Lung (tissue), 12 donors: ENCODE data around the gene SPEM1. TPM values are rescaled to one million over a fixed set of nuclear protein-coding genes. Genes with fewer than 3 reads are reported as not detected.

Source experiments
- ATAC-seq: fragments of 200-7000 bp; cut with Tn5 transposase; one replicate; pipeline ENCODE4 v1.9.1; 2020; ENCODE audit warnings: moderate number of reproducible peaks; ENCODE audit not compliant: insufficient read depth, low FRiP score
- DNase-seq, 3 donors: peaks; one replicate each; pipeline ENCODE4 v3.0.0-alpha.2; 2013 to 2017
- H3K27ac ChIP-seq, 2 donors: one replicate each; pipeline ENCODE4 v1.5.1; 2013; ENCODE audit warnings: mild to moderate bottlenecking in 2 of 2, moderate library complexity in 2 of 2, control low read depth in 1 of 2, inconsistent platforms in 1 of 2, low read depth in 1 of 2, low read length in 1 of 2
- H3K27me3 ChIP-seq, 3 donors: one replicate each; pipeline ENCODE4 v1.5.1; 2013; ENCODE audit warnings: low read length in 2 of 3; ENCODE audit not compliant: control insufficient read depth in 3 of 3, insufficient read depth in 3 of 3
- H3K36me3 ChIP-seq, 4 donors: one replicate each; pipeline ENCODE4 v1.5.1; 2013; ENCODE audit warnings: low read length in 4 of 4, mild to moderate bottlenecking in 1 of 4, moderate library complexity in 1 of 4; ENCODE audit not compliant: control insufficient read depth in 4 of 4, insufficient read depth in 4 of 4
- H3K4me1 ChIP-seq, 5 donors: one replicate each; pipeline ENCODE4 v1.5.1; 2013; ENCODE audit warnings: low read length in 5 of 5, mild to moderate bottlenecking in 2 of 5, moderate library complexity in 1 of 5; ENCODE audit not compliant: control insufficient read depth in 5 of 5, insufficient read depth in 5 of 5
- H3K4me3 ChIP-seq: one replicate; pipeline ENCODE4 v1.5.1; 2013; ENCODE audit warnings: mild to moderate bottlenecking, control low read depth, moderate library complexity
- H3K9ac ChIP-seq, 2 donors: one replicate each; pipeline ENCODE4 v1.5.1; 2013; ENCODE audit warnings: low read length in 2 of 2, control low read depth in 1 of 2; ENCODE audit not compliant: insufficient read depth in 1 of 2
- H3K9me3 ChIP-seq, 4 donors: one replicate each; pipeline ENCODE4 v1.5.1; 2013; ENCODE audit warnings: low read length in 3 of 4, mild to moderate bottlenecking in 1 of 4, moderate library complexity in 1 of 4; ENCODE audit not compliant: control insufficient read depth in 4 of 4, insufficient read depth in 3 of 4
- WGBS, 2 donors: extraction: QIAGEN DNeasy Blood & Tissue Kit; methylation state at CpG; one replicate each; pipeline ENCODE4 v1.1.7; 2013; 5-methylcytosine and 5-hydroxymethylcytosine counted together
- polyA plus RNA-seq, 2 donors: library from polyadenylated mRNA; stranded (reverse); fragments of 200-250 nt; gene quantifications; one replicate each; pipeline ENCODE4 v1.2.1, GENCODE V29; 2013
- total RNA-seq, 2 donors: library from RNA; depleted of rRNA in 1 of 2; stranded (reverse); fragments of >200 nt in 1 of 2; gene quantifications; one replicate each; pipeline ENCODE4 v1.2.1, GENCODE V29; 2014 to 2021
- TF ChIP-seq, protein P1 (sequence below): IDR thresholded peaks from 2 replicates; pipeline ENCODE4 v1.5.1; 2012; ENCODE audit warnings: mild to moderate bottlenecking; ENCODE audit errors: control extremely low read depth, extremely low read depth
- donor health status: control.
- donor health status: control.
- donor health status: Bipolar disorder and iron deficiency.
- donor health status: healthy.
- donor health status: DM: yes; HTN: yes; CAD: no.

Gene SPEM1
- total and polyA plus RNA-seq, 4 donors: not detected

GRCh38 chr17:7426203-7426863, 6.2 kb downstream of the SPEM1 start:
- no peaks in the 10 kb centered on the region for H3K27me3 ChIP-seq
- no peak overlapping the region for H3K4me3 ChIP-seq
- no peaks in the 10 kb centered on the region for H3K36me3 ChIP-seq
- no peak for ATAC-seq
- no peaks in the 10 kb centered on the region for H3K4me1 ChIP-seq
- no peak for DNase-seq
- TF ChIP-seq, protein P1, sequence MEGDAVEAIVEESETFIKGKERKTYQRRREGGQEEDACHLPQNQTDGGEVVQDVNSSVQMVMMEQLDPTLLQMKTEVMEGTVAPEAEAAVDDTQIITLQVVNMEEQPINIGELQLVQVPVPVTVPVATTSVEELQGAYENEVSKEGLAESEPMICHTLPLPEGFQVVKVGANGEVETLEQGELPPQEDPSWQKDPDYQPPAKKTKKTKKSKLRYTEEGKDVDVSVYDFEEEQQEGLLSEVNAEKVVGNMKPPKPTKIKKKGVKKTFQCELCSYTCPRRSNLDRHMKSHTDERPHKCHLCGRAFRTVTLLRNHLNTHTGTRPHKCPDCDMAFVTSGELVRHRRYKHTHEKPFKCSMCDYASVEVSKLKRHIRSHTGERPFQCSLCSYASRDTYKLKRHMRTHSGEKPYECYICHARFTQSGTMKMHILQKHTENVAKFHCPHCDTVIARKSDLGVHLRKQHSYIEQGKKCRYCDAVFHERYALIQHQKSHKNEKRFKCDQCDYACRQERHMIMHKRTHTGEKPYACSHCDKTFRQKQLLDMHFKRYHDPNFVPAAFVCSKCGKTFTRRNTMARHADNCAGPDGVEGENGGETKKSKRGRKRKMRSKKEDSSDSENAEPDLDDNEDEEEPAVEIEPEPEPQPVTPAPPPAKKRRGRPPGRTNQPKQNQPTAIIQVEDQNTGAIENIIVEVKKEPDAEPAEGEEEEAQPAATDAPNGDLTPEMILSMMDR: no peak
- H3K9ac ChIP-seq: no peak overlapping the region
- no peaks in the 10 kb centered on the region for H3K9me3 ChIP-seq
- H3K27ac ChIP-seq: no peak overlapping the region
- WGBS, 2 donors: 93 to 96% methylated on average over 33 of the region's 33 CpGs

DNA sequence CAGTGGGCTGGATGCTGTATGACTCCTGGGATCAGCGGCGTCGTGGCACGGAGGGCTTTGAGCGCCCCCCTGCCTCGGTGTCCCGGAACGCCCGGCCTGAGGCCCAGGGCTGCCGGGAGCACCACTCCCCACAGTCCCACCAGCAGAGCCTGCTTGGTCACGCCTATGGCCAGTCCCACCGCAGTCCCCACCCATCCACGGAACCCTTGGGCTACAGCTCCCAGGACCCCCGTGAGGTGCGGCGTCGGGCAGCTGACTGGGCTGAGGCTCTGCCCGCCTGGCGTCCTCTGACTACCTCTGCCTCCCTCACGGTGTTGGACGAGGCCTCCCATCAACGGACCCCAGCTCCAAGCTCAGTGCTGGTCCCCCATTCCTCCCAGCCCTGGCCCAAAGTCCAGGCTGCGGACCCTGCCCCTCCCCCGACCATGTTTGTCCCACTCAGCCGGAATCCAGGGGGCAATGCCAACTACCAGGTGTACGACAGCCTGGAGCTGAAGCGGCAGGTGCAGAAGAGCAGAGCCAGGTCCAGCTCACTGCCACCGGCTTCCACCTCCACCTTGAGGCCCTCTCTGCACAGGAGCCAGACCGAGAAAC, 6.9 kb downstream of the SPEM1 start:
- ATAC-seq: no peak
- Histone ChIP-seq H3K36me3 (no peaks in the 10 kb centered on the region), H3K27ac (no peak overlapping the region), H3K9me3 (no peaks in the 10 kb centered on the region), H3K4me3 (no peak overlapping the region), H3K9ac (no peak overlapping the region), H3K27me3 (no peaks in the 10 kb centered on the region), H3K4me1 (no peaks in the 10 kb centered on the region)
- WGBS, 2 donors: 94% methylated on average over 29 of the region's 29 CpGs
- TF ChIP-seq, protein P1: no peak
- no peak for DNase-seq

DNA sequence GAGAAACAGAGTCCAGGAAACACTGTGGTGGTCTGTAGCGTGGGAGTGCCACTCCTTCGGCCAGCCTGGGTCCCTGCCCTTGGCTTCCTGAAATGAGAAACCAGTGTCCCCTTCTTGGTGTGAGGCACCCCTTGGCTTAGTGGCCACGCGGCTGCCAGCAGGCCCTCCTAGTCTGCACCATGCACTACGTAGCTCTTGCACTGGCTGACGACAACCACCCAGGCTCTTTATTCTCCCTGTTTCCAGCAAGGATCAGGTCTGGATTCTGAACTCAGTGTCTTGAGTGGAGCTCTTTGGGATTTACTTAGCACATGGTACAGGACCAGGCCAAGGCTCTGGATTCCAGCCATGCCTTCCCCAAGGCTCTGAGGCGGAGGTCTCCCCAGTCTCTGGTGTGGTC, 7.4 kb downstream of the SPEM1 start:
- Histone ChIP-seq H3K4me3 (no peak overlapping the region), H3K36me3 (no peaks in the 10 kb centered on the region), H3K27me3 (no peaks in the 10 kb centered on the region), H3K9ac (no peak overlapping the region), H3K27ac (no peak overlapping the region), H3K9me3 (no peaks in the 10 kb centered on the region), H3K4me1 (no peaks in the 10 kb centered on the region)
- ATAC-seq (no peak), DNase-seq (no peak)
- TF ChIP-seq, protein P1: no peak
- WGBS, 2 donors: 93% methylated on average over 7 of the region's 7 CpGs
